KBM-7 (cell line): ENCODE results near the gene HOMER2.
"Not testable (repeated sequence)": the region's sequence is repeated elsewhere in the genome, so short reads cannot be mapped to it uniquely, and the experiment has no call there.

Experiments
- DNase-seq: peaks from one replicate; pipeline ENCODE4 v3.0.0-alpha.2; 2015
- in situ Hi-C: fragments of 300-500 bp; cut with MboI; formaldehyde crosslinking; loops from 2 replicates; pipeline ENCODE4 v1.14.3; 2020; ENCODE audit warnings: low sequenced_read_pairs, low pct_unique_long_range_greater_than_20kb, mixed read lengths

HOMER2 gene

DNA sequence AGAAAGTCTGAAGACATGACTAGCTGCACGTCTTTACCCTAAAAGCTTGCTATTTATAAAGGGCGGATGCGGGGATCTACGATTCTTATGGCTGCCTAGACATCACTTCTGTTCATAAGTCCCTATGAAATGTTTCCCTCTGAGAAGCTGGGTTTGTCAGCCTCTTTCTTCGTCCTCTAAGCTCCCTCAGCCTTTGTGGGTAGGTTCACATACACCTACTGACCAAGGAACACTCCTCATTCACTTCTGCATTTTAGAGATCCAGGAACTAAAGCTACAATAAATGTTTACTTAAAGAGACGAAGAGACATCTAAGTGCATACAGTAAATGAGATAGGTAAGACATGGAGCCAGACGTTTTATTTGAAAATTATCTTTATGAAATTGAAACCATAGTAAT is 16.8 kb upstream of the HOMER2 start:
- in situ Hi-C loops, result no loop called here
- DNase-seq, result peak; percentile 56

DNA sequence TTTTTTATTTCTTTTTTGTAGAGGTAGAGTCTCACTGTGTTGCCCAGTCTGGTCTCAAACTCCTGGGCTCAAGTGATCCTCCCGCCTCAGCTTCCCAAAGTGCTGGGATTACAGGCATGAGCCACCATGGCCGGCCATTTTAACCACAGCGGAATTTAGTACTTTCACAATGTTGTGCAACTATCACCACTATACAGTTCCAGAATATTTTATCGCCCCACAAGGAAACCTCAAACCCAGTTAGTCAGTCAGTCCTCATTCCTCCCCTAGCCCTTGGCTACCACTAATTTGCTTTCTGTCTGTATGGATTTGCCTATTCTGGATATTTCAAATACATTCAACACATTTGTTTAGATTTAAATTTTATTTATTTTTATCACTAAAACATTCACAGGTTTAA is 15.5 kb upstream of the HOMER2 start:
- DNase-seq, result peak; percentile 59
- in situ Hi-C loops, result no loop called here

DNA sequence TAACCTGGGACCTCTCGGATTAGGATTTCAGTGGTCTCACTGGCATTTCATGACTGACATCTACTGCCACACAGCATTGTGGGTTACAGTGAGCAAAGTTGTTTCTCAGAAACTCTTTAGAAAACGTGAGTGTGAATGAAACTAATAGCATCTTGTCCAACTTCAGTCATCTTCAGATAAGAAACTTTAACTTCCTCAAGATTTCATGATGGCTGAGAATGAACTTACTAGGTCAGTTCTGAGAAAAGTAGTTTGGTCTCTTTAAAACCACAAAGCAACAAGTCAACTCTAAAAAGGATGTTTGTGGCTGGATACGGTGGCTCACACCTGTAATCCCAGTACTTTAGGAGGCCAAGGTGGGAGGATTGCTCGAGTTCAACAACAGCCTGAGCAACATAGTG is 14.2 kb upstream of the HOMER2 start:
- peak; percentile 61 for DNase-seq
- in situ Hi-C loops, result no loop called here

DNA sequence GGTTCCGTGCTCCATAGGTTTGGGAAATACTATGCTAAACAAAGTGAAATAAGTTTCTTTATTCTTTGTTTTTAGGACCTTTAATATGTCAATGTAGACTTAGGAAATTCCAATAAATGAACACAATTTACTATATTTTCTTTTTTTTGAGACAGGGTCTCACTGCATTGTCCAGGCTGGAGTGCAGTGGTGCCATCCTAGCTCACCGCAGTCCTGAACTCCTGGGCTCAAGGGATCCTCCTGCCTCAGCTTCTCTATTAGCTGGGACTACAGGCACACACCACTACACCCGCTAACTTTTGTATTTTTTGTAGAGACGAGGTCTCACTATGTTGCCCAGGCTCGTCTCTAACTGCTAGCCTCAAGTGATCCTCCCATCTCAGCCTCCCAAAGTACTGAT is 12.4 kb upstream of the HOMER2 start:
- no peak for DNase-seq
- in situ Hi-C loops, result no loop called here

DNA sequence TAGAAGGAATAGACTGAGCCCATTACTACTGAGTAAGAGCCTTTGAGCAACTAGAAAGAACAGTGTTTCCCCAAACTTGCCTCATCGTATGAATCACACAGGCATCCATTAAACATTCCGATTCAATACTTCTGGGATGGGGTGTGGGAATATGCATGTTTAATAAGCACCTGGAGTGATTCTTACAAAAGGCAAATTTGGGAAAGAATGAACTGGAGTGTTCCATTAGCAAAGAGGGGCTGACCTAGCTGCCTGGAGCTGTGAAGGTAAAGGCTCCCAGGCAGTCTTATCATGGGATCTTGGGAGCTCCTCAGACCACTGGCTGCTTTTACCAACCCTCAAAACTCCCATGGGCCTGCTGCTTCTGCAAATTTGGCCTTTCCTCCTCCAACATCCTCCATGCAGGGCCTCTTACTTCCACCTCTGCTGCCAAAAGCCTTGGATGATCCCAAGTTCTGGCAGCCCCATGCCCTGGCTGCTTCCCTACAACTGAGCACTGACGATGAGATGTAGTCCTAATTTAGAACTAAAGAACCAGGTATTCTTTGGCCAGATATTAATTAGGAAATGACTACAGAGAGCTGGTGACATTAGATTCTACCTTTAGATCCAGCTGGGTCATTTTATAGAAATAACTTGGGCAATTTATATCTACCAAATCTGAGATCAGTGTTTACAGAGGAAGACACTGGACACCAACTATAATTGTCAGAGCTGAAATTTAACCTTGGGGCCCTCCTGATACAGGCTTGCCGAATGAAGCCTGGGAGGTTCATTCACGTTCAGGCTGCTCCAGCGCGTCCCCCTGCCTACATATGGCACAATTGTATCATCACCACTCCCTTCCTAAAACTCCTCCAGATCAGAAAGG is 11.2 kb upstream of the HOMER2 start:
- in situ Hi-C loops, result no loop called here
- no peak for DNase-seq

DNA sequence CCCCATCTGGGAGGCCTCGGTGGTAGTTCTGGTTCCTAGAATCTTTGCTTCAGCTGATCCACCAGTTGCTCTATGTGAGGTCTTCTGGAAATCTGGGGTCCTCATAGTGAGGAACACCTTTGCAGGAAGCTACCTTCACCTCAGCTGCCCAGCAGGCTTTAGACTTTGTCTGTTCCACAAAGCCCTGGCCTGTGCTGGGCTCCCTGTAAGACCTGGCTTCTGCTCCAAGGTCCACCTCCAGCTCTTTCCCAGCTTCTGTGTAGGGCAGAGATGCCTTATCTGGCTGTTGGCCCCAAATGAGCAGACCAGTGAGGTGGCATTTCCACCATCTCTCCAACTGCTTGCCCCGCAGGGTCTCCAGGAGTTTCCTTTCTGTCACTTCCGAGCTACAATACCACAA is 8.2 kb upstream of the HOMER2 start:
- in situ Hi-C loops, result no loop called here
- DNase-seq, result no peak

DNA sequence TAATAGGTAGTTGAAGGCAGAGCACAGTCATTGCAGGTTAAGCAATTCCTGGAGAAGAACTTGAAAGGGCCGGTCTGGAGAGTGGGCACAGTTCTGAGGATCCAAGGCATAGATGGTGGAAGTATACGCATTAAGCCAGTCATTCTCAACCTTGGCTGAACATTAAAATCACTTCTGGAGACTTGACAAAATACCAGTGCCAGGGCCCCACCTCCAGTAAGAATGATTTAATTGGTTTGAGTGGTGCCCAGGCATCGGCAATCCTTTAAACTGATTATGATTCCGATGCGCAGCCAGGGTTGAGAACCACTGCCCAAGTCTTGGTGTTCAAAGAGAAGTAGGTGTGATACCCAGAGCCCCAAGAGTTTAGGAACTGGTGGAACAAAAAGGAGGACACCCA is 6.9 kb upstream of the HOMER2 start:
- in situ Hi-C loops, result no loop called here
- no peak for DNase-seq

DNA sequence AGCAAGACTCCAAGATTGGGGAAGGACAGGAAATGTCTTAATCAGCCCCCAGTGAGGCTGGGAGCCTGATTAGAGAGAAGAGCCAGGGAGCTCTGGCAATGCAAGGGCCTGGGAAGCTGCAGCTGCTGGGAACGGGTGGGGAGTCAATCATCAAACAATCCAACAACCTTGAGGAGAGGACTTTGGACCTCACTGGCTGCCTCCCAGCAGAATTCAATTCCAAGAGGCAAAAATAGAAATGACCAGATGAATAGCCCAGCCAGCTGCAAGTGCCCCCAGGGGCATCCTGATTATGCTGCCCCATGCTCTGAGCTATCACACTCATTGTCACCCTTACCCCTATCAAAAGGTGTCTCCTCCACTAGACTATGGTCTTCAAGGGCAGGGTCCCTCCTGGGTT is 6.1 kb upstream of the HOMER2 start:
- DNase-seq, result no peak
- in situ Hi-C loops, result no loop called here

DNA sequence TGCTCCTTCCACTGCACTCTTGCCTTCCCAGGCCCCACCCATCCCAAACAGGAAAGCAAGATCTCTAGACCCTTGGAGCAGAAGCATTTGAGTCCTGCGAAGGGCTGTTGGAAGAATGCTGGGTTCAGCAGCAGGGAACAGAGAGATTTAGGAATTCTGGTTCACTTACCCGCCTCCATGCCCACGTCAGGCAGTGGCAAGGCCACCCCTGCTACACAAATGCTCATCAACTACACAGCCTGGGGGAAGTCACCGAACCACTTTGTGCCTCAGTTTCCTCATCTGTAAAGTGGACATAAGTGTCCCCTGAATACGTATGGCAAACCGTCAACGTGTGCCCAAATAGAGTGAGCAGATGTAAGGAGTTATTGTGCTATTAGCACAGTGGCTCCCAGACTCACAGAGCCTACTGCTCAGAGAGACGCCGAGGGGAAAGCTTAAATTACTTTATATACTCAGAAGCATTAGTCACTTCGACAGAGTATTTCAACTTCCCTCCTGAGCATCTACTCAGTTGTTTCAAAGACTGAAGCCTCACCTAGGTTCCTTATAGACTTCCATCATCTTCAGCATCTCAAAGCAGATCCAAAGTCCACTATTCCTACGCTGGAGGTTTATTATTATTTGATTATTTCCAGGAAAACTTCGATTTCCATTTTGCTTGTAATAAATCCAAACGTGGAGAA is 905 bp downstream of the HOMER2 start:
- in situ Hi-C loops, result no loop called here
- DNase-seq, result peak; percentile 61

DNA sequence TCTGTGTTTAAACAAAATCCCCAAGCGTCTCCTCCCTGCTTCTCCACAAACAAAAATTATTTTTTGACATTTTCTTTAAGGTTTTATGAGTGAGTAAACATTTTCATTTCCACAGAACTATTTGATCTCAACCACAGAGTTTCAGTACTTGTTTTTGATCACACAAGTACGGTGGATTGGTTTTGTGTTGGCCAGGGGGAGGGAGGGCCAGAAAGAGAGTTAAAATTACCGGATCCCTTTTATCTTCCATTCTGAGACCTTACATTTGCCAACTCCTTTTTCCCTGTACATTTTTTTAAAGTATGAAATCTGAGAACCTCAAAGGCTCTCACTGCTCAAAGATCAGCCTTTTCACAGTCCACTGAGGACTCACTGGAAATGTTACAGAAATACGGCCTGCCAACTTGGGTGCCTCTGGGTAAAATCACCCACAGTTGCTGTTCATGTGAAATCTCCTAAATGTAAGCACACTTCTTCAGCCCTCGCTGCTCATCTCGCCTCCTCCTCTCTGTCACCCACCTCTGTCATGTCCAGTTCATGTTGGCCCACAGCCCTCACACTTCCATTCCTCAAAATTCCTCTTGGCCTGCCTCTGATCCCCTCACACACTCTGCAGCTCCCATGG is 1.7 kb downstream of the HOMER2 start:
- DNase-seq, result no peak
- in situ Hi-C loops, result no loop called here

DNA sequence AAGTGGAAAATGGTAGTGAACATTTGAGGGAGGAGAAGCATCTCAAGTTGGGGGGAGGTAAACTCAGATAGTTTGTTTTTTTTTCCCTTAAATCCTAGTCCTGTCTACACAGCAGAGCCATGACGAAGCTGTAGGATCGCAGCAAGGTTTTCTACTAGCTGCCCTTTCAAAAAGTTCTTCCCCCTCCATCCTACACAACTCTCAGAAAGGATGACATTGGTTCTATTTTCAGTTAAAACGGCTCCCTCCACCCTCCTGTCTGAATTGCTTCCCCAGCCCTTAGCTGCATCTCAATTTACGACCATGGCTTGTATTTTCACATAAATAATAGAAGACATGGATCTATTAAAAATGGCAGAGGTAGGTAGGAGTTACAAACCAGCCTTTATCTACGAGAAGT is 2.2 kb downstream of the HOMER2 start:
- DNase-seq, result no peak
- in situ Hi-C loops, result no loop called here

DNA sequence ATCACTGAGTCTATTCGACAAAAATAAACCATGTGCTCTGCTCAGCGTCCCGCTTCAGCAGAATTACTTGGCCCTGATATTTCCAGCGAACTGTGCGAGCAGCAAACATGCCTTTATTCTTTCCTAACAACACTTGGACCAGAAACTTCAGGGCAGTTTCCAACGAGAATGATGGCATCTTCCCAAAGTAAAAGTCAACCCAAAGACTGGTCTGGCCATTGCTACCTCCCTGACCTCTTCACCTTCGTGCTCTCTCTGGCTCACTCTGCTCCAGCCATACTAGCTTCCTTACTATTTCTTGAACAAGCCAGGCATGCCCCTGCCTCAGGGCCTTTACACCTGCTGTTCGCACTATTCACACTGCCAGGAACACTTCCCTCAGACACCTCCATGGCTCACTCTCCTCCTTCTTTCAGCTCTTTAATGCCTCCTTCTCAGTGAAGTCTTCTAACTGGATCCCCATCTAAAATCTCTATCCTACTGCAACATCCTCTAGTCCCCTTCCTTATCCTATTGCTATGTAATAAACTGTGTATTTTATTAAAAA is 6.3 kb downstream of the HOMER2 start:
- DNase-seq, result no peak

DNA sequence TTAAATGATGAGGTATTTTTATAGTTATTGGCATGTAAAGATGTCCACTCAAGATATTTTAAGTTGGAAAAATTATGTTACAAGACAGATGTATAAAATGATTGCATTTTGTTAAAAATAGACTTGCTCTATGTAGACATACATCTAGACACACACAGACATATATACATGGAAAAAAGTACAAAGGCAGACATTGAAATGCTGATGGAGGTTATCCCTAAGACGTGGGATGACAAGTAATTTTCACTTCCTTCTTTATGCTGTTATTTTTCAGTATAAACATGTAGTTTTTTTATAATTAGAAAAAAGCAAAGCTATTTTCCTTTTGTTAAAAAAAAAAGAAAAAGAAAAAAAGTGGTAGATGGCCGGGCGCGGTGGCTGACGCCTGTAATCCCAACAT is 7.2 kb downstream of the HOMER2 start:
- DNase-seq, result no peak
- in situ Hi-C loops, result no loop called here

More for the DNA sequence above, 6.3 kb downstream of the HOMER2 start:
- in situ Hi-C loops, result no loop called here

DNA sequence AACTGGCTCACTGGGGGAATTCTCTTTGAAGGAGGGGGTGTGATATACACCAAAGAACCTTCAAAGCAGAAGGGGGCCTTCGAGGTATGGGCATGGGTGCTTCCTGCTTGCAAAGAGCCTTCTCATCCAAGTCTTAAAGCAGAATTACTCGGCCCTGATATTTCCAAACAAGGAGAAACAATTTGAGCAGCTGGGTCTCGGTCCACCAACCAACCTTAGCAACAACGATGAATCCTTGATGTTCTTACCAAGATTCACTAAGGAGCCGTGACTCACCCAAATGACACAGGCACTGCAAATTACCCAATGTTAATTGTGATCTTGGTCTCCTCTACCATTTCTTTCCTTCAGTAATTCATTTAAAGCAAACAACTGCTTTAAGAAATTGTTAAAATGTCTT is 7.7 kb downstream of the HOMER2 start:
- no peak for DNase-seq
- in situ Hi-C loops, result no loop called here

DNA sequence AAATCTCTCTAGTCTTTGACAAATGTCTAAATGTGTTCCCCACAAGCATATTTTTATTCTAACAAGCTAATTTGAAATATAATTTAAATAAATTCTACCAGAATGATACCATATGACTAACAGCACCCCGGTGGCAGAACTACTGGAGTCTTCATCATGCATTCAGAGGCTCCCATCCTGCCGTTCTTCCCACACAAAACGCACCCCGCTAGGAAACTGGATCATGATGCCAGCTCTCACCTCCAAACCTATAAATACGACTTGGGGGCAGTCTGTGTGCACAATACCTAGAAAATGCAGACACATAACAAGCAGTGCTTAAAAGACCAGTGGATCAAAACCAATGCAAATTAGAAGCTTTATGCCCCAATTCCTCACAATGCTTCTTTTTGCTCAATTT is 8.5 kb downstream of the HOMER2 start:
- no peak for DNase-seq
- in situ Hi-C loops, result no loop called here

DNA sequence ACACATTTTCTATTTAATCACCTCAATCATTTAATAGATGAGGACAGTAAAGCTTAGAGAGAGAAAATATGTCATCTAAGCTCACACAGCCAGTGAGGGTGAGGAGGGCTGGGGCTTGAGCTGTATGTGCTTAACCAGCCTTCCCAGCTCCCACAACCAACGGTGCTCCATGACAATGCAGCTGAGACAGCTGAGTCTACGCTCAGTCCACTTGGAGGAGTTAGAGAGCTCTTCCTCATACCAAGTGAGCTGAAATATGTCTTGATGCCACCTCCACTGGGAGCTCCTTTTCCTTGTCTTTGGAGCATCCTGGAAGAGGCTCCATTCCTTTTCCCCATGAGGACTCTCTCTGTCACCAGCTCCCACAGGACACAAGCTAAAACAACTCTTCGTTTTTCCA is 9.3 kb downstream of the HOMER2 start:
- no peak for DNase-seq
- in situ Hi-C loops, result no loop called here

DNA sequence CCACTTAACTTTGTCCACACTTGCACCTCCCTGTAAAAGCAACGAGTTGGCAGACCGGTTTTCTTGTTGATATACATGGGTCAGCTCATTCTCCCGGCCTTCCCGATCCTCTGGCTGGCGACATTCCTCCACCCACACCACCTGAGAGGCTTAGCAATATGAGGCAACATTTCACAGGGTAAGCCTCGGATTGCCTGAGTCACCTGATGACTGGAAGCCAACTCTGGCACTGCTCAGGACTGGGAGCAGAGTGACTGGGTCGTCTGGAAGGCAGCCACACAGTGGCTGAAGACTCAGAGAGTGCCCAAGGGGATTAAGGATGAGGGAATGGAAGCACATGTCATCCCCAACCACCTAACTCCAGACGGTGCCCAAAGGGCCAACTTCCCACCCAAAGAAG is 9.8 kb downstream of the HOMER2 start:
- in situ Hi-C loops, result no loop called here
- no peak for DNase-seq

DNA sequence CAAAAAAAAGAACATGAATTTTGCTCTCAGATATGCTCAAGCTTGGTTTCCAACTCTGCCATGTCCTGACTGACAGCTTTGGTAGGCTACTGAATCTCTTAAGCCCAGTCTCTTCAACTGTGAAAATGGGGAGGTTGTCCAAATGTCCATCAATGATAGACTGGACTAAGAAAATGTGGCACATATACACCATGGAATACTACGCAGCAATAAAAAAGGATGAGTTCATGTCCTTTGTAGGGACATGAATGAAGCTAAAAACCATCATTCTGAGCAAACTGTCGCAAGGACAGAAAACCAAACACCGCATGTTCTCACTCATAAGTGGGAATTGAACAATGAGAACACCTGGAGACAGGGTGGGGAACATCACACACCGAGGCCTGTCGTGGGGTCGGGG is 12.8 kb downstream of the HOMER2 start:
- in situ Hi-C loops, DNase-seq: not testable (repeated sequence)

DNA sequence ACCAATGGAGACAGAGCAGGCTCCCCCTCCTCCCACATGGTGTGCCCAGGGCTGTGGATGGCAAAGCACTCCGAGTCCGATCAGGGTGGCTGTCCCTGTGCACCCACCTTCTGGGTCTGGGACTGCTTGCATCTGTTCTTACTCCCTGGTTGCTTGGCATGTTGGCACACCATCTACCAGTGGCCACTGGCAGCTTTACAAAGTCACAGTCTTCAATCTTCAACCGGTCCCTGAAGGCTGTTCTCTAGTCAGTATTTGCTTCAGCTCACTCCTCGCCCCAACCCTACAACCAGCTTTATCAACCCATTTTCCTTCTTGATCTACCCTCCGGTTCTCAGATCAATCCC is 14.8 kb downstream of the HOMER2 start:
- no peak for DNase-seq
- in situ Hi-C loops, result no loop called here
